PC-9 (cell line): ENCODE measurements around the gene MSMO1.

ENCODE experiments used
- CTCF ChIP-seq: fragments of 200-600 bp; sonication (generic); conservative IDR thresholded peaks from 2 replicates; pipeline ENCODE4 v1.6.1; 2017; ENCODE audit warnings: mixed run types, antibody characterized with exemption, mild to moderate bottlenecking, moderate library complexity
- EZH2 ChIP-seq: fragments of 200-600 bp; sonication (generic); IDR thresholded peaks from 2 replicates; pipeline ENCODE4 v1.8.0; 2017; ENCODE audit warnings: antibody characterized with exemption, low read depth

GRCh38 chr4:165380805-165381204 lies 53.3 kb downstream of the MSMO1 start:
- TF ChIP-seq CTCF (no peak), EZH2 (no peak)
